RWPE1 (cell line): ENCODE data around the gene FBLN1.

Experiments
- CTCF ChIA-PET: fragments of 350-600 bp; sonication (Branson Sonifier 250); formaldehyde crosslinking; extraction: SDS; loops from one replicate; lab custom pipeline; 2021; lab: Yijun Ruan, JAX
- POLR2A ChIA-PET: fragments of 400-600 bp; formaldehyde crosslinking; extraction: SDS; loops from one replicate; lab custom pipeline; 2020; ENCODE audit warnings: antibody characterized with exemption; ENCODE audit not compliant: low non-redundant PET; lab: Yijun Ruan, JAX
- DNase-seq: peaks from one replicate; pipeline ENCODE4 v3.0.0; 2012; ENCODE audit warnings: low spot score
- H3K27ac ChIP-seq: fragments of 450-650 bp; 2 replicates; pipeline ENCODE4 v1.5.1; 2017
- TF ChIP-seq, protein P1 (sequence below): fragments of 450-650 bp; conservative IDR thresholded peaks from 2 replicates; pipeline ENCODE4 v1.5.1; 2017; ENCODE audit warnings: low read depth, mild to moderate bottlenecking

FBLN1 gene

DNA sequence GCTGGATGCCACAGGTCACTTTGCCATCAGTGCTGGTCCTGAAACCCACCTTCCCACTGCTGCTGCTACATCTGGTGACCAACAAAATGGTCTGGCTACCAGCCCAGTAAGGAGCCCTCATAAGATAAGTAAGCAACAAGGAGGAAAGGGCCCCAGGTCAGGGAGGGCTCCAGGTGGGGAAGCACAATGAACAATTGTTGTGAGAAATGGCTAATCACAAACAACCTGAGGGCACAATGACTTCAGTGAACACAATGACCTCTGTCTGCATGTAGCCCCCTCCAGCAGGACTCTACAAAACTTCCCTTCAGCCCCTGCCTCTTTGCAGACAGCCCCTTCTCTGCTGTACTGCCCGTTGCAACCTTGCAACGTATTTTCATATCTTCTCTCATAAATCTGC lies 19.4 kb upstream of the FBLN1 start:
- POLR2A ChIA-PET: no interaction called here
- no peak overlapping the region for H3K27ac ChIP-seq
- no peak for DNase-seq
- TF ChIP-seq, protein P1, sequence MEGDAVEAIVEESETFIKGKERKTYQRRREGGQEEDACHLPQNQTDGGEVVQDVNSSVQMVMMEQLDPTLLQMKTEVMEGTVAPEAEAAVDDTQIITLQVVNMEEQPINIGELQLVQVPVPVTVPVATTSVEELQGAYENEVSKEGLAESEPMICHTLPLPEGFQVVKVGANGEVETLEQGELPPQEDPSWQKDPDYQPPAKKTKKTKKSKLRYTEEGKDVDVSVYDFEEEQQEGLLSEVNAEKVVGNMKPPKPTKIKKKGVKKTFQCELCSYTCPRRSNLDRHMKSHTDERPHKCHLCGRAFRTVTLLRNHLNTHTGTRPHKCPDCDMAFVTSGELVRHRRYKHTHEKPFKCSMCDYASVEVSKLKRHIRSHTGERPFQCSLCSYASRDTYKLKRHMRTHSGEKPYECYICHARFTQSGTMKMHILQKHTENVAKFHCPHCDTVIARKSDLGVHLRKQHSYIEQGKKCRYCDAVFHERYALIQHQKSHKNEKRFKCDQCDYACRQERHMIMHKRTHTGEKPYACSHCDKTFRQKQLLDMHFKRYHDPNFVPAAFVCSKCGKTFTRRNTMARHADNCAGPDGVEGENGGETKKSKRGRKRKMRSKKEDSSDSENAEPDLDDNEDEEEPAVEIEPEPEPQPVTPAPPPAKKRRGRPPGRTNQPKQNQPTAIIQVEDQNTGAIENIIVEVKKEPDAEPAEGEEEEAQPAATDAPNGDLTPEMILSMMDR: no peak
- CTCF ChIA-PET: no interaction called here

DNA sequence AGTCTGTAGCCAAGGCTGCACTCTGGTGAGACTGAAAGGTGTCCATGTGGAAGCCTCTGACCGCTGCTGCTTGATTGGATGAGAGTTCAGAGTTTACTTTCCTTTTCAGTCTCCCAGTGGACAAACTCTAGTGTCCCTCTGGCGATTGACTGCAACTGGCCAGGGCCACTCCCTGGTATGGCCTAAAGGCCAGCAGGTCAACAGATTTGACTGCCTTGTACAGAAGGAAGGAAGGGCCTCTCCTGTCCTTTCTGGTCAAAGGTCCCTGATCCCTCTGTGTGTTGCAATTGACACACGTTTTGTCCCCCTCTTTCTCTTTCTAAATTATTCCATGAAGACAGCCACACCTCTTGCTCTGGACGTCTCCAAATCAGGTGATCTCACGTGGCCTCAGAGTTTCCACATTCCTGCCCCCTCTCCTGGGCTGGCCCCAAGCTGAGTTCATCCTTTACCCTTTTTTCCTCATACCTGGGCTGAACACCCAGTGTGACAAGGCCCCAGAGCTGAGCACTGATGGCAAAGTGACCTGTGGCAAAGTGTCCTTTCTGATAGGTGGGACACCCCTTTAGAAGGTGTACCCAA lies 18.7 kb upstream of the FBLN1 start:
- no peak for DNase-seq
- H3K27ac ChIP-seq: no peak overlapping the region
- POLR2A ChIA-PET: no interaction called here
- TF ChIP-seq, protein P1: no peak
- CTCF ChIA-PET: no interaction called here

DNA sequence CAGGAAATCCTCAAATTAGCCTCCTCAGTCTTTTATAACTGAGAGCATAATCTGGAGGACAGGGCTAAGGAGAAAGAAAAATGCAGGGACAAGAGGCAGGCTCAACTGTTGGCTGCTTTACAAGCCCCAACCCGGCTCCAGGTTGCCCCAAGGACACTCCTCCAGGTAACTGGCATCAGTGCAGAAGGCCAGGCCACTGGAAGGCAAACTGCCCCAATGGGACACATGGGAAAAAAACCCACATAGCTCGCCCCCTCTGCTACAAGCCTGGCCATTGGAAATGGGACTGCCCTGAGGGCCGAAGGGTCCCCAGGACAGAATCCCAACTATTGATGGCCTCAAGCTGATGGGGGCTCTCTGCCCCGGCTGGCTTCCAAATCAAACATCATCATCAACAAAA lies 17.9 kb upstream of the FBLN1 start:
- no peak overlapping the region for H3K27ac ChIP-seq
- ChIA-PET POLR2A (no interaction called here), CTCF (no interaction called here)

DNA sequence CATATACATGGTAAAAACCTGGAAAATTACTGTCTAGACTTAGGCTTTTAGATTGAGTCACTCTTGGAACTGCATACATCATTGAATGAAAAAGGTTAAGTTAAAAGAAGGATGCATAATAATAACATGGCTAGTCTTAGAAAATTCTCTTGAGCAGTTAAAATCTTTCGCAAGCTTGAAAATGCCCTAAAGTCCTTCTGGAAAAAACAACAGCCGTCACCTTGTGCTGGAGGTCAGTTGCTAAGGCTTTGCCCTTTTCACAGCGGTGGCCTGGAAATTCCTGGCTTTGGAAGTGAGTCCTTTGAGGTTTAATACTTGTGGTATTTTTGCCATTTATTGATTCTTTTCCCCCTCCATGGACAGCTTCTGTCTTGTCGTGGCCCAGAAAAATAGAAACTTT lies 17.4 kb upstream of the FBLN1 start:
- H3K27ac ChIP-seq: no peak overlapping the region
- DNase-seq: no peak
- ChIA-PET POLR2A (no interaction called here), CTCF (no interaction called here)
- TF ChIP-seq, protein P1: no peak

More for the DNA sequence above, 17.9 kb upstream of the FBLN1 start:
- no peak for DNase-seq
- TF ChIP-seq, protein P1: no peak

DNA sequence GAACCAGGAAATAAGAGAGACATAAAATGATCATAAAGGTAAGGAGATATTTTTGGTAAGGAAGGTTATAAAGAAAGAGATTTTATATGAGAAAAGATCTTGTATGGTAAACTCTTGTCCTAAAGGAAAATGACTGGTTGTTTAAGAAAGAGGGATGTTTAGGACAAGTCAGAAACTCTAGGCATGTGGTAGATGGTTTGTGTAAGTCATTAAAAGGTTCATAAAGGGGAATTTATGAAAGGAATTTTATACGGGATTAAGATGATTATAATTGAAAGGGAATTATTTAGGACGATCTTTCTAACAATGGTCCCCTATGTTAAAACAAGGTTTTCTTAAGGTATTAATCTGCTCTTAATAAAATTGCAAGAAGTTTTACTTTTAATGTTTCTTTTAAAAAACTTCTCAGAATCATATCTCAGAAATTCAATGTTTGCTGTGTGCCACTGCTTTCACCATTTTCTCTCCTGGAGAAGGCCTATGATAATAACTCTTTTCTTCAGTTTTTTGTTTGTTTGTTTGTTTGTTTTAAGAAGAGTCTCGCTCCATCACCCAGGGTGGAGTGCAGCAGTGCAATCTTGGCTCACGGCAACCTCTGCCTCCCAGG lies 13.8 kb upstream of the FBLN1 start:
- CTCF ChIA-PET: no interaction called here
- no peak overlapping the region for H3K27ac ChIP-seq
- TF ChIP-seq, protein P1: no peak
- POLR2A ChIA-PET: no interaction called here
- no peak for DNase-seq

DNA sequence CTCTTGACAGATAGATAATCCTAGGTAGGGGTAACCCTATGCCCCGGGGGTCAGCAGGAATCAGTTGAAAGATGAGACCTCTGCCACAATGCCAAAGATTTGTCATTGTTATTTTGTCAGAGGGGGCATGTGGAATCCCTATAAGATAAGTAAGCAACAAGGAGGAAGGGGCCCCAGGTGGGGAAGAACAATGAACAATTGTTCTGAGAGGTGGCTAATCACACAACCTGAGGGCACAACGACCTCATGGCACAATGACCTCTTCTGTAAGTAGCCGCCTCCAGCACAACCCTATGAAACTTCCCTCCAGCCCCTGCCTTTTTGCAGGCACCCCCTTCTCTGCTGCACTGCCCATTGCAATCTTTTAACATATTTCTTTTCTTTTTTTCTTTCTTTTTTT lies 11.8 kb upstream of the FBLN1 start:
- no peak for DNase-seq
- H3K27ac ChIP-seq: no peak overlapping the region
- TF ChIP-seq, protein P1: no peak
- CTCF ChIA-PET: no interaction called here
- POLR2A ChIA-PET: no interaction called here
